ENCODE results near the gene MICU2.

The MICU2 gene

GRCh38 chr13:21580736-21581135 lies 23.2 kb downstream of the MICU2 start:
- no peak for DNase-seq (ENCODE audit: low read depth)
- TF ChIP-seq, protein P1, sequence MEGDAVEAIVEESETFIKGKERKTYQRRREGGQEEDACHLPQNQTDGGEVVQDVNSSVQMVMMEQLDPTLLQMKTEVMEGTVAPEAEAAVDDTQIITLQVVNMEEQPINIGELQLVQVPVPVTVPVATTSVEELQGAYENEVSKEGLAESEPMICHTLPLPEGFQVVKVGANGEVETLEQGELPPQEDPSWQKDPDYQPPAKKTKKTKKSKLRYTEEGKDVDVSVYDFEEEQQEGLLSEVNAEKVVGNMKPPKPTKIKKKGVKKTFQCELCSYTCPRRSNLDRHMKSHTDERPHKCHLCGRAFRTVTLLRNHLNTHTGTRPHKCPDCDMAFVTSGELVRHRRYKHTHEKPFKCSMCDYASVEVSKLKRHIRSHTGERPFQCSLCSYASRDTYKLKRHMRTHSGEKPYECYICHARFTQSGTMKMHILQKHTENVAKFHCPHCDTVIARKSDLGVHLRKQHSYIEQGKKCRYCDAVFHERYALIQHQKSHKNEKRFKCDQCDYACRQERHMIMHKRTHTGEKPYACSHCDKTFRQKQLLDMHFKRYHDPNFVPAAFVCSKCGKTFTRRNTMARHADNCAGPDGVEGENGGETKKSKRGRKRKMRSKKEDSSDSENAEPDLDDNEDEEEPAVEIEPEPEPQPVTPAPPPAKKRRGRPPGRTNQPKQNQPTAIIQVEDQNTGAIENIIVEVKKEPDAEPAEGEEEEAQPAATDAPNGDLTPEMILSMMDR (conservative IDR thresholded peaks at IDR 0.05; ENCODE audit: low read length), result no peak
- H3K4me3 ChIP-seq (ENCODE audit: low read length), result no peak overlapping the region

DNA sequence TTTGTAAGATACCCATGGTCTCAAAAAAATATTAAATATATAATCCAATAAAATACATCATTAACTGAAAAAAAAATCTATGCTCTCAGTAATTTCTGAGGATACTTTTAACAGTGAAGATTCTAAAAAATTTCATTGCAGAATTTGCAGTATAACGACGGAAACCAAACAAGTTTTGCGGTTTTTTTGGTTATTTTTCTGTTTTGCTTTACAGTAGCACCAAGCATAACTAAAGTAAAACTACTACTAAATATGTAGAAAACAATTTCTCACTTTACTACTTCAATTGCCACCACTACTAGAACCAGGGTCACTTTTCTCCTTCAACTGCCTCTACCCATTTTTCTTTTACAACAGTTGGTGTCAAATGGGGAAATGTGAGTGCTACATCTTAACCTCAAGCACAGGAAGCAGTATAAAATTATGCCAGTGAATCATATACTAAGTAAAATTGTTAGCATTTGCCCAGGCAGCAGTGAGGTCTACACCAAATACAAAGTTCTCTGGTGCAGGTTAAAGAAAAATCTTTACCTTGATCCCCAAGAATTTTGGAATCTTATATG lies 24.1 kb downstream of the MICU2 start:
- no peak for DNase-seq (ENCODE audit: low read depth)
- TF ChIP-seq, protein P1 (conservative IDR thresholded peaks at IDR 0.05; ENCODE audit: low read length), result no peak

DNA sequence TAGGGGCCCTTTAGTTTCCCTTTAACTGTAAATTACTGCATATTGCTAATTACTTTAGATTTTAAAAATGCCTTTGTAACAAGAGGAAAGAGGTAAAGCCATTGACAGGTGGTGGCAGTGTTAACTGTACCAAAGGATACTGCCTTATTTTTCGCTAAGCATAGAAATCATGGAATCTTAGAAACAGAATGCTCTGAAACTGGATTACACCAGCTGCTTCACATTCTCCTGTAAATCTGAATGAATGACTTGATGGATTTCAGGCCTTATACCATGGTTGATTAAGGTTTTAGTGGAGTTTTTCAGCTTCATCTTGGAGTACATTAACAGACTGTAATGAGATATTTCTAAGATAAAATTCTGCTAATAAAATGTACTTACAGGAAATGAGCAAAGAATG lies 25.2 kb downstream of the MICU2 start:
- H3K4me3 ChIP-seq (ENCODE audit: low read length), result no peak overlapping the region
- TF ChIP-seq, protein P1 (conservative IDR thresholded peaks at IDR 0.05; ENCODE audit: low read length), result no peak
- no peak for DNase-seq (ENCODE audit: low read depth)

More for the DNA sequence above, 24.1 kb downstream of the MICU2 start:
- no peak overlapping the region for H3K4me3 ChIP-seq (ENCODE audit: low read length)

DNA sequence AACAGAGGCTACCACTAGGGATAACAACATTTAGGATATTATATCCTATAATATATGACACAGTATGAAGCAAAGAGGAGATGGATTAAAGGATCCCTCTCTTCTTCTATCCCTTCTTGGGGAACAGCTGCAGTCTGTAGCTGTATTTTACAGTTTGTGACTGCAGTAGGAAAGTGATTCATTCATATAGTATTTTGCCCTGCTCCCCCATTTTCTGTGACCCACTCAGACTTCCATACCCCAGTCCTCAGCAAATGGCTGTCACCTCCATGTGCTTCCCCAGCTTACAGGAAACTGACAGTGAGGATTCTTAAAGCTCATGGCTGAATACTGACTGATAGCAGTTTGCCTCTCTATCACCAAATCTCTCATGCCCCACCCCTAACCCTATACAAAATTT lies 27.5 kb downstream of the MICU2 start:
- peak; percentile 16 for DNase-seq (ENCODE audit: low read depth)
- no peak overlapping the region for H3K4me3 ChIP-seq (ENCODE audit: low read length)
- TF ChIP-seq, protein P1 (conservative IDR thresholded peaks at IDR 0.05; ENCODE audit: low read length), result no peak

- DNase-seq (ENCODE audit: low read depth), result no peak
- no peak overlapping the region for H3K4me3 ChIP-seq (ENCODE audit: low read length)
- TF ChIP-seq, protein P1 (conservative IDR thresholded peaks at IDR 0.05; ENCODE audit: low read length), result no peak
Measured at GRCh38 chr13:21573920-21574712, 29.9 kb downstream of the MICU2 start.

GRCh38 chr13:21569686-21570085 lies 34.3 kb downstream of the MICU2 start:
- TF ChIP-seq, protein P1 (conservative IDR thresholded peaks at IDR 0.05; ENCODE audit: low read length), result no peak
- DNase-seq (ENCODE audit: low read depth), result no peak

GRCh38 chr13:21568854-21569253 lies 35.1 kb downstream of the MICU2 start:
- TF ChIP-seq, protein P1 (conservative IDR thresholded peaks at IDR 0.05; ENCODE audit: low read length), result no peak
- H3K4me3 ChIP-seq (ENCODE audit: low read length), result no peak overlapping the region
- DNase-seq (ENCODE audit: low read depth), result no peak

More at GRCh38 chr13:21569686-21570085, 34.3 kb downstream of the MICU2 start:
- H3K4me3 ChIP-seq (ENCODE audit: low read length), result no peak overlapping the region
